Nephron progenitor cell (in vitro differentiated cells): ENCODE data around the gene DNAJC30.
A peak's percentile ranks its signal among the peaks of the same experiment; 100 is the strongest.

Source experiments
- DNase-seq: peaks from one replicate; pipeline ENCODE4 v3.0.0; 2021
- H3K27ac Mint-ChIP-seq: 2 replicates; pipeline ENCODE4 v1.8.0; 2021; ENCODE audit warnings: mild to moderate bottlenecking, moderate library complexity, mixed read lengths
- H3K27me3 Mint-ChIP-seq: 2 replicates; pipeline ENCODE4 v1.8.0; 2021; ENCODE audit warnings: mild to moderate bottlenecking, low read depth, mixed read lengths; ENCODE audit not compliant: poor library complexity
- H3K36me3 Mint-ChIP-seq: 2 replicates; pipeline ENCODE4 v1.8.0; 2021; ENCODE audit warnings: low read depth, mixed read lengths
- H3K4me1 Mint-ChIP-seq: 2 replicates; pipeline ENCODE4 v1.8.0; 2021; ENCODE audit warnings: mixed read lengths
- H3K4me3 Mint-ChIP-seq: 2 replicates; pipeline ENCODE4 v1.8.0; 2021; ENCODE audit warnings: mild to moderate bottlenecking, moderate library complexity, mixed read lengths
- H3K9me3 Mint-ChIP-seq: 2 replicates; pipeline ENCODE4 v1.8.0; 2021; ENCODE audit warnings: mild to moderate bottlenecking, moderate library complexity, mixed read lengths
- TF ChIP-seq, protein P1 (sequence below): fragments of 200-600 bp; sonication (generic); IDR thresholded peaks from 2 replicates; pipeline ENCODE4 v1.5.0; 2021; ENCODE audit warnings: antibody characterized with exemption

DNAJC30 gene

DNA sequence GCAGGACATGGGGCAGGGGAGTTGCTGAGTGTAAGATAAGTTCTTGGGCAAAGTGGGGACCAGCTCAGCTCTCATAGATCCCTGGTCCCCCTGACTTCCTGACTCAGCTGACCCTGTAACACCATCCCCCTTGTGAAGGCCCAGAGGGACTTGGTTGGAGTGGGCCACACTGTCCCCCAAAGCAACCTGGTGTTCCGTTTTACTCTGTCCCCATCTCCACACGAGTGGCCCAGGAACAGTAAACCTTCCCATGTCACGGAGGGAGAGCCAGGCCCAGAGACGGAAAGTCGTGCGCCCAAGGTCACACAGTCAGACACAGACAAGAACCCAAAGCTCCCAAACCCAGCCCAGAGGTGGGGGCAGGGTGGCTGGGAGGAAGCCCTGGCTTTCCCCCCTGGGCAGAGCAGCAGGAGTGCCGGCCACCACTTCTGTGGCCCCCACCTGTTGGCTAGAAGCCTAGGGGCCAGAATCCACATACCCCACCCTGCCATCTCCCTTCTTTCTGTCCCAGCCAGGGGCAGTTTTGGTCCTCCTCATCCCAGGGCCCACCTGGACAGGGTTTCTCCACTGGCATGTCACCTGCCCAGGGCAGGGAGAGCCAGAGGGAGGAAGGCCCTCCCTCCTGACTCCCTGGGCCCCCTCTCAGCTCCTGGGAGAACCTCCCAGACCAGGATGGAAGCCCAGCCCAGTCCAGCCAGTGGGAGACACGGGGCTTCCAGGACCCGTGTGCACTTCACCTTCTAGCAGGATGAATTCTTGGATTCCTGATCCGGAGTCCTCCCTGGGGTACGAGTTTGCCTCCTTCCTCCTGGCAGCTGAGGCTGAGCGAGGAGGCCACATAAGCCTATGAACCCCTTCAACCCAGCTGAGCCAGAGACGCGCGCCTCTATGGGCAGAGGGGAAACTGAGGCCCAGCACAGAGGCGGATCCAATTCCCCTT lies 36.2 kb downstream of the DNAJC30 start:
- H3K36me3 Mint-ChIP-seq = no peaks in the 10 kb centered on the region
- TF ChIP-seq, protein P1, sequence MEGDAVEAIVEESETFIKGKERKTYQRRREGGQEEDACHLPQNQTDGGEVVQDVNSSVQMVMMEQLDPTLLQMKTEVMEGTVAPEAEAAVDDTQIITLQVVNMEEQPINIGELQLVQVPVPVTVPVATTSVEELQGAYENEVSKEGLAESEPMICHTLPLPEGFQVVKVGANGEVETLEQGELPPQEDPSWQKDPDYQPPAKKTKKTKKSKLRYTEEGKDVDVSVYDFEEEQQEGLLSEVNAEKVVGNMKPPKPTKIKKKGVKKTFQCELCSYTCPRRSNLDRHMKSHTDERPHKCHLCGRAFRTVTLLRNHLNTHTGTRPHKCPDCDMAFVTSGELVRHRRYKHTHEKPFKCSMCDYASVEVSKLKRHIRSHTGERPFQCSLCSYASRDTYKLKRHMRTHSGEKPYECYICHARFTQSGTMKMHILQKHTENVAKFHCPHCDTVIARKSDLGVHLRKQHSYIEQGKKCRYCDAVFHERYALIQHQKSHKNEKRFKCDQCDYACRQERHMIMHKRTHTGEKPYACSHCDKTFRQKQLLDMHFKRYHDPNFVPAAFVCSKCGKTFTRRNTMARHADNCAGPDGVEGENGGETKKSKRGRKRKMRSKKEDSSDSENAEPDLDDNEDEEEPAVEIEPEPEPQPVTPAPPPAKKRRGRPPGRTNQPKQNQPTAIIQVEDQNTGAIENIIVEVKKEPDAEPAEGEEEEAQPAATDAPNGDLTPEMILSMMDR = no peak
- peaks cover 17% of the 10 kb centered on the region for H3K4me1 Mint-ChIP-seq
- DNase-seq = no peak
- H3K4me3 Mint-ChIP-seq = peak overlapping the region; percentile 36
- H3K27ac Mint-ChIP-seq = no peak overlapping the region
- H3K27me3 Mint-ChIP-seq = peaks cover 88% of the 10 kb centered on the region
- peaks cover under 1% of the 10 kb centered on the region for H3K9me3 Mint-ChIP-seq

DNA sequence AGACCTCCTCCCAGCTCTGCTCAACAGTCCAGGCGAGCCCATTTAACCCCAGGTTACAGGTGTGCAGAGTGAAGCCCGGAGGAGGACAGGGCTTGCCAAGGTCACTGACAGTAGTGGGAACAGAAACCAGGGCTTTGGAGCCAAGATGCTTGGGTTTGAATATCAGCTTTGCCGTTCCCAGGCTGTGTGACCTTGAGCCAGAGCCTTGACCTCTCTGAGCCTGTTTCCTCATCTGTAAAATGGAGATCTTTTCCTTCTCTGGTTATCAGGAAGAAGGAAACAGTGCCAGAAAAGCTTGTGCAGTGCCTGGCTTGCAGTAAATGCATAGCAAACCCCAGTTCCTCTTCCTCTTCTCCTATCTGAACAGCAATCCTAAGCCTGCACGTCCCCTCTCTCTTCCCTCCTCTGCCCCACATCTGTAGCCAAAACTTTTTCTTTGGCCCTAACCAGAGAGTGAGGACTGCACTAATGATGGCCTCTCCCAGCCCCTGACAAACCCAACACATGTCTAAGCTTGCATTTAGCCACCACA lies 37.5 kb downstream of the DNAJC30 start:
- TF ChIP-seq, protein P1 = no peak
- Mint-ChIP-seq H3K4me3 (no peak overlapping the region), H3K36me3 (no peaks in the 10 kb centered on the region), H3K27me3 (peaks cover 78% of the 10 kb centered on the region), H3K9me3 (peaks cover 5% of the 10 kb centered on the region), H3K27ac (no peak overlapping the region), H3K4me1 (peaks cover 17% of the 10 kb centered on the region)
- DNase-seq = no peak

DNA sequence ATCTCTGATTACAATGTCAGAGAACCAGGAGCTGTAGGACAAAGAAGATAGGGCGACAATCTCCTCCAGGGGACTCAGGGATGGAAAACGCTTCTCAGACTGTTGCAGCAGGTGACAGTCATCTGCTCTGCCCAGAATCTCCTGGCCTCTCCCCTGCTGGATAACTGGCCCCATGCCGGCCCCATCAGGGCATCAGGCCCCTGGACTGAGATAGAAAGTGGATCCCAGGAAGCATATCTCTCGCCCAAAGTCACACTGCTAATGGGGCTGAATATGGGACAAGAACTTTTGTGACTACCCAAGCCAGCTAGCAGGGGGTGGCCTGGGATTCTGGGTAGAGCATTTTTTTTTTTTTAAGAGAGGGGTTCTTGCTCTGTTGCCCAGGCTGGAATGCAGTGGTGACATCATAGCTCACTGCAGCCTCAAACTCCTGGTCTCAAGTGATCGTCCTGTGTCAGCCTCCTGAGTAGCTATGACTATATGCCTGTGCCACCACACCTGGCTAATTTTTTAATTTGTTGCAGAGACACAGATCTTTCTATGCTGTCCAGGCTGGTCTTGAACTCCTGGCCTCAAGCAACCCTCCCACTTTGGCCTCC lies 38.5 kb downstream of the DNAJC30 start:
- H3K27me3 Mint-ChIP-seq = peaks cover 68% of the 10 kb centered on the region
- H3K36me3 Mint-ChIP-seq = no peaks in the 10 kb centered on the region
- peaks cover 5% of the 10 kb centered on the region for H3K9me3 Mint-ChIP-seq
- DNase-seq = no peak
- TF ChIP-seq, protein P1 = no peak
- H3K27ac Mint-ChIP-seq = no peak overlapping the region
- H3K4me3 Mint-ChIP-seq = no peak overlapping the region
- H3K4me1 Mint-ChIP-seq = peaks cover 17% of the 10 kb centered on the region

DNA sequence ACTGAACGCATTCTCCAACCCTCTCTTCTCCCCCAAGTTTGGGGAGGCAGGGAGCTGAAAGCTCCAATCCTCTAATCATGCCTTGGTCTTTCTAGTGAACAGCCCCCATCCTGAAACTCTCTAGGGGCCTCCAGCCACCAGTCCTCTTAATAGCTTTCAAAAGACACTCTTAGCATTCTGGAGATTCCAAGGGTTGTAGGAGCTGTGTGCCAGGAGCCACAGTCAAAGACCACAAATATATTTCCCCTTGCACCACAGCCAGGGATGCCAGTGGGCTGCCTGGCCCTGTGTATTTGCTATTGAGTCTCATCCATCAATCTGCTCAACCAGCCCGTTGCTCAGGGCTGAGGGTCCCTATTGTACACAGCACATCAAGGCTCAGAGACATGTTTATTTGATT lies 40.4 kb downstream of the DNAJC30 start:
- no peak for DNase-seq
- no peak overlapping the region for H3K27ac Mint-ChIP-seq

DNA sequence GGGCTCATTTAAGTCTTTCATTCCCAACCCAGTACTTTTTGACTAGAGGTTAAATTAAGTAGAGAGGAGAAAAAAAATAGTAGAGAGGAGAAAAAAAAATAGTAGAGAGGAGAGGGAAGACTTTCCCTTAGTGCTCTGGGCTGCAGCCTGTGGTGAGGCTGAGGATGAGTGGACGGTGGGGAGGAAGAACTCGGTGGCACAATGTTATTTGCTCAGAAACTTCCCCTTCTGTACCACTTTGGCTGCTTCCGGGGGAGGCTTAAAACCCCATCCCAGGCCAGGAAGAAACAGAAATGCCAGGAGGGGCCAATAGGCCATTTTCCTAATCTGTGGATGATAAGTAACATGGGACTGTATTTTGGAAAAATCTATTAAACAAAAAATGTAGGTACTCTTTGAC lies 44.3 kb downstream of the DNAJC30 start:
- Mint-ChIP-seq H3K4me1 (no peaks in the 10 kb centered on the region), H3K27ac (no peak overlapping the region), H3K27me3 (peaks cover 13% of the 10 kb centered on the region), H3K36me3 (no peaks in the 10 kb centered on the region), H3K9me3 (peaks cover 5% of the 10 kb centered on the region), H3K4me3 (no peak overlapping the region)
- TF ChIP-seq, protein P1 = no peak
- DNase-seq = no peak

More for the DNA sequence above, 40.4 kb downstream of the DNAJC30 start:
- H3K36me3 Mint-ChIP-seq = no peaks in the 10 kb centered on the region
- peaks cover 3% of the 10 kb centered on the region for H3K4me1 Mint-ChIP-seq
- peaks cover 51% of the 10 kb centered on the region for H3K27me3 Mint-ChIP-seq
- TF ChIP-seq, protein P1 = no peak
- H3K9me3 Mint-ChIP-seq = peaks cover 5% of the 10 kb centered on the region
- no peak overlapping the region for H3K4me3 Mint-ChIP-seq
